CD4-positive, alpha-beta T cell treated with Interleukin-6 for 4 hours (primary cell): ENCODE measurements around the gene PODNL1.
"Not testable (repeated sequence)": the region's sequence is repeated elsewhere in the genome, so short reads cannot be mapped to it uniquely, and the experiment has no call there.

ENCODE experiments used
- DNase-seq: peaks from one replicate; pipeline ENCODE4 v3.0.0-alpha.2; 2020; ENCODE audit warnings: mixed read lengths

Gene PODNL1

DNA sequence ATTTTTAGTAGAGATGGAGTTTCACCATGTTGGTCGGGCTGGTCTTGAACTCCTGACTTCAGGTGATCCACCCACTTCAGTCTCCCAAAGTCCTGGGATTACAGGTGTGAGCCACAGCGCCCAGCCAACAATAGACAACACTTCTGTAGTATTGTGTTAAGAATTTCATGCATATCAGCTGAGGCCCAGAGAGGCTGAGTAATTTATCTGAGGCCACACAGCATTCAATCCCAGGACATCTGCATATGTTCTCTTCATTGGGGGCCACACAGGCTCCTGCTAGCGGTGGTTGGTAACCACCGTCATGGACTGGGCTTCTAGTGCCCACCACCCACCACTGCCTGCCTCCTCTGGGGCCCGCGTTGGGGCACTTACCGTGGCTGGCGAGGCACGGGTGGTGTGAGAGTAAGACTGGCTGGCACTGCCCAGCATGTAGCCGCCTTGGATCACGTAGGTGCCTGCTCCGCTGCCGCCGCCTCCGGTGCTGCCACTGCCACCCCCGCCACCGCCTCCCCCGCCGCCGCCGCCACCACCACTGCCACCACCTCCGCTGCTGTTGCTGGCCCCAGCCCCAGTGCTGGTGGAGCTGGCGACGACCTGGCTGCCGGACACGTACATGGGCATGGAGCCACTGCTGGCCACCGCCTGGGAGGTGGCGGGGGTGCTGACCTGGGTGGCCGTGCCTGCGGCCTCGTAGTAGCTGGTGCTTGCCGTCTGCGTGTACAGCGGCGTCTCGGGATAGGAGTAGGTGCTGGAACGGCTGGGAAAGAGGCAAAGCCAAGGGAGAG lies 34.3 kb upstream of the PODNL1 start:
- no peak for DNase-seq

DNA sequence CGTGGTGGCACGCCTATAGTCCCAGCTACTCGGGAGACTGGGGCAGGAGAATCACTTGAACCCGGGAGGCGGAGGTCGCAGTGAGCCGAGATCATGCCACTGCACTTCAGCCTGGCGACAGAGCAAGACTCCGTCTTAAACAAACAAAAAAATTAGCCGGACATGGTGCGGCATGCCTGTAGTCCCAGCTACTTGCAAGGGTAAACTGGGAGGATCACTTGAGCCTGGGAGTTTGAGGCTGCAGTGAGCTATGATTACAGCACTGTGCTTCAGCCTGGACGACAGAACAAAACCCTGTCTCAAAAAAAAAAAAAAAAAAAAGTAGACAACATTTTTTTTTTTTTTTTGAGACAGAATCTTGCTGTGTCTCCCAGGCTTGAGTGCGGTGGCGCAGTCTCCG lies 33.7 kb upstream of the PODNL1 start:
- DNase-seq, result not testable (repeated sequence)

DNA sequence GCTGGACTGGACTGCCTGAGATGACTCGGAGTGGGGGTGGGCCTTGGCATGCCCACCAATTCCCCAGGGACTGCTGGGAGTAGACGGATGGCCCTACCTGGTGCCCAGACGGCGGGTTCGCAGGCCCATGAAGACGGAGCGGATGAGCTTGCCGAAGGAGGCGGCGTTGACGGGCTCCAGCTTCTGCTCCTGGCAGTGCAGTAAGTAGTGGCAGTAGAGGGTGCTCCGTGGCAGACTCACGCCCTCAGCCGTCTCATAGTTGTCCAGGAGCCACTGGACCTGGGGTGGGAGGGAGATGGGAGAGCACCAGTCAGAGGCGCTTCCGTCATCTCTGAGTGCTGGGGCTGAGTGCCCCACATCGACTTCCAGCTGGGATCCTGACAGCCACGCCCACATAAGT lies 31.7 kb upstream of the PODNL1 start:
- no peak for DNase-seq

DNA sequence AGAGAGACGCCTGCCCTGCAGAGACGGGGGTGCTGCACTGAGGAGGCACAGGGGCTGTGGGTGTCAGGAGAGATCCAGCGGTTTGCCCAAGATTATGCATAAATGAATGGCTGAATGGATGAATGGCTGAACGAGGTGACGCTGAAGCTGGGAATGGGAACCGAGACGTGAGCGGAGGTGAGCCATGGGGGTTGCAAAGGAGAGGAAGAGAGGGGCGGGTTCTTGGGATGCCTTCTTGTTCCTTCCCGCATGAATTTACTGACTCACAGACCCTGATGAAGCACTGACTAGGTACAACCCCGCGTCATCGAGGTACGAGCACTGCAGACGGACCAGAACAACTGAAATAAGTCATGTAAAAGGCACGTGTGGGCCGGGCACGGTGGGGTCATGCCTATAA lies 30.8 kb upstream of the PODNL1 start:
- DNase-seq, result no peak

DNA sequence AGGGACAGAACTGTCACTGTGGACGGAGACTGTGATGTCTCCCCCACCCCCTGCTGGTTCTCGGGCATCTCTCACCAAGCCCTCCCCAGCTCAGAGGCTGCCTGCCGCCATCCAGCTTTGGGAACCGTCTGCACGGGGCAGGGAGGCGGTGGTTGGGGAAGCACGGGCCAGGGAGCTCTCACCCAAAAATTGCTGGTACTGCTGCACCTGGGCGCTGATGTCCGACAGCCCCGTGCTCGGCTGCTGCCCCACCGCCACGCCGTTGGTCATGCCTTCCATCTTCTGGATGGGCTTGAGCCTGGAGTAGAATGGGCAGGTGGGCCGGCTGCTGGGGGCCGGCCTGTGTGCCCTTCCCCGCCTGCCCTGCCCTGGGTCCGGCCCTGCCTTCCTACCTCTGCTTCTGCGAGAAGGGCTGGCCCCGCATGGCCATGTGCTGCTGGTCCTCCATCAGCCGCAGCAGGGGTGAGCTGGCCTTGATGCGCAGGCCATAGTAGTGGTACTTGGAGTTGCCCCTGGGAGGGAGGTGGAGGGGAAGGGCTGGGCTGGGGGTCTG lies 30.2 kb upstream of the PODNL1 start:
- no peak for DNase-seq

DNA sequence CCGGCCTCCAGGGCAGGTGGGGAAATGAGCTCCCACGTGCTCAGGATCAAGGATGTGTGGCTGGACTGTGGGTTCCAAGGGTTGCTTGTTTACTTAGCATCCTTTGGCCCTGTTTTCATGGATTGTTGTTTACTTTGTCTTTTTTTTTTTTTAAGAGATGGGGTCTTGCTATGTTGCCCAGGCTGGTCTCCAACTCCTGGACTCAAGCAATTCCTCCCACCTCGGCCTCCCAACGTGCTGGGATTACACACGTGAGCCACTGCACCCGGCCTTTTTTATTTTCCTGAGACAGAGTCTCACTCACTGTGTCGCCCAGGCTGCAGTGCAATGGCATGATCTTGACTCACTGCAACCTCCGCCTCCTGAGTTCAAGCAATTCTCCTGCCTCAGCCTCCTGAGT lies 29.0 kb upstream of the PODNL1 start:
- DNase-seq, result not testable (repeated sequence)

DNA sequence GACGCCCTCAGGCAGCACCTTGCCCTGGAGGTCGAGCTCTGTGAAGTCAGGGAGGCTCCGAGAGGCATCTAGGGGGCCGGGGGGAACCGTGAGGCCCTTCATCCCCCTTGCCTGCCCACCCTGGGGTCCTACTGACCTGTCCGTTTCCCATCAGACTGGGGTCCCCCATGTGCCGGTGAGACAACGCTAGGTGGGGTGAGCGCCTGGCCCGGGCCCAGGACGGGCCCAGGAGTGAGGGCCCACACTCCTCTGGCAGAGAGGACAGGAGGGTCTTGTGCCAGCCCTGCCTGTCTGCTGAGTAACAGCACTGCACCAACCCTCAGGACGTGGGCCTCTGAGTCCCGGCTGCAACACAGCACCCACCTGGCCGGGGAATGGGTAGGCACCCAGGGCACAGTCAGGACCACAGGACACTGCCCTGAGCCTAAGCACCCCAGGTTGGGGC lies 28.5 kb upstream of the PODNL1 start:
- no peak for DNase-seq

DNA sequence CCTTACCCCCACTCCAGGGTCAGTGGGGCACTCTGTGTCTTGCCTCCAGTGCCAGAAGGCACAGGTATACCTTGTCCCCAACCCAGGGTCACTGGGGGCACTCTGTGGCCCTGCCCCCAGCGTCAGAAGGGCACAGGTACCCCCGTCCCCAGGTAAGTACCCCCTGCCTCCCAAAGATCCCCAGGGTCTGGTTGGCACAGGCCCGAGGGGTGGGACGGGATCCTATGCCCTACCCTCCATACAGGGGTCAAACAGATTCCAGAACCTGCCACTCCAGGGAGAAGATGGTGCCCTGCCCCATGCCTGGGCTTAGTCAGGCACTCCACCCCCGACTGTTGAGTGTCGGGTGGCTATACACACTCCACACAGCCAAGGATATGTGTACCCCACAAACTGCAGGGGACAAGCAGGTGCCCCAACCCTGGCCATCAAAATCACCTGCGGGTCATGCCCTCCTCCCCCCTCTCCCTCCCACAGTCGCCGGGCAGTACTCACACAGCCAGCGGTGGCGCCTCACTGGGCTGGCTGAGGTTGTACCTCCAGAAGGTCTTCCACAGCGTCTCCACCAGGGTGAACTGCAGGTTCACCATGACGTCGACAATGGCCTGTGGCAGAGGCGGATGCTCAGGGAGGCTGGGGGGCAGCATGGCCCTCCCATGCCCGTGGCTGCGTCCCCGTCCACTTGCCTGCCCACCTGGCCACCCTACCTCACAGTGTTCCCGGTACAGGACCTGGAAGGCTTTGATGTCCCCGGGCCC lies 27.9 kb upstream of the PODNL1 start:
- no peak for DNase-seq

DNA sequence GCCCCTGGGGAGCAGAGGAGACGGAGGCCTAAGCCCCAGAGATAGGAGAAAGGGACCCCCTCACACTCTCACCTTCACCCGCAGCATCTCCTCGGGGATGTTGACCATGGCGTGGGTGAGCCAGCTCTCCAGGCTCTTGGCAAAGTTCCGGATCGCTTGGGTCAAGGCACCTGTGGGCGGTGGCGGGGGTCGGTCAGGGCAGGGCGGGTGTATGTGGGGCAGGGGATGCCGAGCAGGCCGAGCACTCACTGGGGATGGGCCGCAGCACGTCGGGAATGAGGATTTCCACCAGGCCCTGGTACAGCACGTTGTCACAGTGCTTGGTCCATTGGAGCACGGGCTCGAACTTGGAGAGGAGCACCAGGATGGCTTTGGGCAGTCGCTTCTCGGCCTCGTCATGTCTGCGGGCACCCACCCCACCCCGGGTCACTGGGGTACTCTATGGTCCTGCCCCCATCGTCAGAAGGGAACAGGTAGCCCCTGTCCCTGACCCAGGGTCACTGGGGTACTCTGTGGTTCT lies 27.2 kb upstream of the PODNL1 start:
- no peak for DNase-seq

DNA sequence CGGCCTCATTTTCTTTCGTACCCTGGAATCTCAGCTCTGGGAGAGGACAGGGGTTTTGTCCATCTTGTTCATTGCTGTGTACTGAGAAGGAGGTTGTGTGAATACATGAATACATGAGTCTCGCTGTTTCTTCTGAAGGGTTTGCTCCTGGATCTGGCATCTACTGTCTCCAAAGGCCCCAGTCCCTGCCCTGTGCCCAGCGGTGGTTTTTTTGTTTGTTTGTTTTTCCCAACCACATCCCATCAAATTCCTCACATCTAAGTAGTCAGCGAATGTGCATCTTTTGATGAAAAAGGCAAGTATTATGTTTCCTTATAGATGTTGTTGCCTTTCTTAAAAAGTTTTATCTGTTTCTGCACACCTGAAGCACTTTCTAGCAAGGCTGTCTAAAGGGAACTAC lies 26.6 kb upstream of the PODNL1 start:
- DNase-seq, result no peak

DNA sequence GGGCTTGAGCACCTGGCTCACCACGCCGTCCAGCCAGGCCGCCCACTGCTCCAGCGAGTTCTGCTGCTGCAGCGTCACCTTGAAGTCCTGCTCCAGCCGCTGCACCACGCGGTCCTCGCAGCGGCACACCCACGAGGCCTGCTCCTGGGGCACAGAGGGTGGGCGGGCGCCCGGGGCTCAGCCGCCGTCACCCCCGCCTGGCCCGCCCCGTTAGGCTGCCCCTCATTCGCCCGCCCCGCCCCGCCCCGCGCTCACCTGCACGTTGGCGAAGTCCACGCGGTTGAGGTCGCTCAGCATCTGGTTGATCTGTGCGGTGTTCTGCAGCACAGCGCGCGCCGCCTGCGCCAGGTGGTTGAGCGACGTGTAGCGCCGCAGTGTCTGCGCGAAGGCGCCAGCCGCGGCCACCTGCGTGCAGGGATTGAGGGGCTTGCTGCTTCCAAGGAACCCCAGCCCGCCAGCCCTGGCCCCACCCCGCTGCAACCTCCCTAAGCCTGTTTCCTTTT lies 25.4 kb upstream of the PODNL1 start:
- no peak for DNase-seq

DNA sequence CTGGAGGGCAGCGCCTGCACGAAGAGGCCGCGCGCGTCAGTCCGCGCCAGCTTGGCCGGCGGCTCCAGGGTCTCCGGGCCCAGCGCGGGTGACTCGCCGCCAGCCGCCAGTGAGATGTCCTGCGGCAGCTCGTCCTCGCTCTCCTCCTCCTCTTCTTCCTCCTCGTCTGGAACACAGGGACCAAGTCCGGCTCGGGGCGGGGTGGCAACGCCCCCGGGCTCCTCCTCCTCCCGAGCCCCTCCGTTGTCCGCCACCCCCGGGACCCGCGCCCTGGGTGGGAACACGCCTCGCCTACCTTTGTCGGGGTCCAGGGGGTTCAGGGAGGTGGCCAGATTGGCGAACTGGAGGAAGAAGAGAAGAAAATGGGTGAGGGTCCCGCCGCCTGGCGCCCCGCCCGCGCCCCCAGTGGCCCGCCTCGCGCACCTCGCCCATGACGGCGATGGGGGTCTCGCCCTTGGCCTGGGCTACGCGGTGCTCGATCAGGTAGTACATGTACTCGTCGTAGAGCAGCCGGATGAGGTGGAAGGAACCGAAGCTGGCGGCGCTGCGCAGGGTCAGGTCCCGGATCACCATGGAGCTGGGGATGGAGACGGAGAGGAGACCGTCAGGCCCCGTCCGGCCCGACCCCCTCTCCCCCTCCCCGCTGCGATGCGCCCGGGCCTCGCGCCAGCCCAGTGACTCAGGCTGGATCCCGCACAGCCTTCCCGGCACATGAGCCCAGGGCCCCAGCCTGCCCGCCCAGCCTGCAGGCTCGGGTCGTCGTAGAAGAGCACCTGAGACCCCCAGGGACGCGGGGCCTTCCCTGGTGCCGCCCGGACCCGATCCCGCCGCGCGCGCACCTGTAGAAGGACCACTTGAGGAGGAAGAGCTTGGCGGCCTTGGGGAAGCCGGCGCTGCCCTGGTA lies 24.7 kb upstream of the PODNL1 start:
- no peak for DNase-seq

DNA sequence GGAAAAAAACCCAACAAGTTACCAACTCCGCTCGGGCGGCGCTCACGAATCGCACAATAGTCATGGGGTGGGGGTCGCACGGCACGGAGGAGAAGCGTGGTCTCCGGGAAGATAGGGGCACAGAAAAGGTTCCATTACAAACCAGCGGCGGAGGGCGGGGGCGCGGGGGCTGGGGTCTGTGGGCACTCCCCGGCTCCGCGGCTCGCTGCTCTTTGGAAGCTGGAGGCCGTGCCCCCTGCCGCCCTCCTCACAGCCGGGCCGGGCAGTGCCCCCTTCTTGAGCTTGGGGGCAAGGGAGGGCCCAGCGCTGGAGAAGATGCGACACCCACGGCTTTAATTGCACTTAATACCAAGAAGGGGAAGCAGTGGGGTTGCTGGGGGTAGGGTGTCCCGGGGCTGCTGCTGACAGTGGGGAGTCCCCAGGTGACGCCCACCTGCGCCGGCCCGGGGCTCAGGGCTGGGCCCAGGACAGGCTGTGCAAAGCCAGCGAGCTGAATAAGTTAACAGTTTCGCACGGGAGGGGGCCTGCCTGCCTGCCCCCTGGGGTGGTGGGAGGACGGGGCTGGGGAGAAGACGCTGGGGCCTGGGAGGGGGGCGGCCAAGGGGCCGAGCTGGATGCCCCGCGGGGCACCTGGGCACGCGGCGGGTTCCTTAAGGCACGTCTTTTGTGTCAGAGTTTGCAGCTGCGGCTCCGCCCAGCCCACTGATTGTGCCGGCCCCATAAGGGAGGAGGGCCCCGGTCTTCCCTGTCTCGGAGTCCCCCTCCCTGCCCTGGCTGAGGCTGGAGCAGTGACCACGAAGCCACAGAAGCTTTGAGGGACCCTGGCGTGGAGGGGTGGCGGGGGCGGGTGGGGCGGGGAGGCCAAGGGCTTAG lies 23.8 kb upstream of the PODNL1 start:
- no peak for DNase-seq

DNA sequence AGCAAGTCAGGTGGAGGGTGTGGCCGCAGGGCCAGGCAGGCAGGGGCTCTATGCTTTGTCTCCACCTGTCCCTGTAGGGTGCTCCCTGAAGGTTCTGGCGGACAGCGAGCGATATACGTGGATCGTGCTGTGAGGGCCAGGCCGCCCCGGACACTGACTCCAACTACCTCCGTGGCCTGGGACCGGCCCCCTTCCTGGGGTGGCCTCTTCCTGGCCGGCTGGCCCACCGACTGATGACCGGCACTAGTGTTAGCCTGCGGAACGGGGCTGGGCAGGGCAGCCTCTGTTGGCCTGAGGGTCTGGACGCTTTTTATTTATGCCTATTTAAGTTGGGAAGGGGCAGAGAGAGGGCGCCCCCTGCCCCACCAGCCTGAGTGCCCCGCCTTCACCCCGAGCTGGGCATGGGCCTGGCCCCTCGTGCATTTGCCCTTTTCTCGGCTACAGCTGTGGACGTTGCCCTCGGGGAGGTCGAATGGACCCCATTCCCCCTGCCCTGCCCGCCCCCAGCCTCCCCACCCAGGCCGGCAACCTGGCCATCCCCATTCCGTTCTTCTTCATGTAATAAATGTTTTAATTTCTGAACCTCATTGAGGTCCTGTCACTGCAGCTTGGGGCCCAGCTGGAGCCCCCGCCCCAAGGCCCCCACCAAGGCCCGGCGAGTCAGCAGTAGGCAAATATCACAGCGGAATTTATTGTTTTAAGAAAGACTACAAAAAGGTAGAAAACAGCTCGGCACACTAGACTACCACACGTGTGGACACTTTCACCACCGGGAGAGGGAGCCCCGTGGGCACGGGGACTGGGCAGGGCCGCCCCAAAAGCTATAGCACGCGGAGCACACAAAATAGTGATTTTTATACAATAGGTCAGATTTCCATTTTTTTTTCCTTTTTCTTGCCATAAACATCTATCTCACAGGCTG lies 22.9 kb upstream of the PODNL1 start:
- no peak for DNase-seq

DNA sequence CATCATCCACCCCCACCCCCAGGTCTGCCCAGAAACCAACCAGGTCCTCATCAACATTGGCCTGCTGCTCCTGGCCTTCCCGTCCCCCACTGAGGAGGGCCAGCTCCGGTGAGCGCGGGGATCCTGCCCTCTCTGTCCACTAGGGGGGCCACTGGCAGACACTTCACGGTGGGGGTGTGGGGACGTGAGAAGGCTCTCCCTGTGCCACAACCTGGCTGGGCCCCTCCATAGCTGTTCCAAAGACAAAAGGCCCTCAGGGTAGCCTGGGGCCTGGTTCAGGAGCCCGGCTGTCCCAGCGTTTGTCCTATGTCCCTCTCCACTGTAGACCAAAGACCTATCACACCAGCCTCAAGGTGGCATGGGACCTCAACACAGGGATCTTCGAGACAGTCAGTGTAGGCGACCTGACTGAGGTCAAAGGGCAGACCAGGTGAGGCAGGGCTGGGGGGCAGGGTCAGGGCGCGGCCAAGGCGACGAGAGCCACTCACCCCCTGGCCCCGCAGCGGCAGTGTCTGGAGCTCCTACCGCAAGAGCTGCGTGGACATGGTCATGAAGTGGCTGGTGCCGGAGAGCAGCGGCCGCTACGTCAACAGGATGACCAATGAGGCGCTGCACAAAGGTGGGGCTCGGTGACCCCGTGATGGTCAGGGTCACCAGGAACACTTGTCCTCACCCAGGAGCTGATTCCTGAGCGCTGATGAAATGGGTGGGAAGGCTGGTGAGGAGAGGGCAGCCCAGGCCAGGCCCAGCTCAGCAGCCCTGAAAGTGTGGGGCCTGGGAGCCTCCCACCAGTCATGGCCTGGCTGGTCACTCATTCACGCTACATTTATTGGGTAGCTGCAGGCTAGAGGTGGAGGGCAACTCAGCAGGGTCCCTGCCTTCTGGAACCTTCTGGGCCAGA lies 22.0 kb upstream of the PODNL1 start:
- peak; percentile 54 for DNase-seq

DNA sequence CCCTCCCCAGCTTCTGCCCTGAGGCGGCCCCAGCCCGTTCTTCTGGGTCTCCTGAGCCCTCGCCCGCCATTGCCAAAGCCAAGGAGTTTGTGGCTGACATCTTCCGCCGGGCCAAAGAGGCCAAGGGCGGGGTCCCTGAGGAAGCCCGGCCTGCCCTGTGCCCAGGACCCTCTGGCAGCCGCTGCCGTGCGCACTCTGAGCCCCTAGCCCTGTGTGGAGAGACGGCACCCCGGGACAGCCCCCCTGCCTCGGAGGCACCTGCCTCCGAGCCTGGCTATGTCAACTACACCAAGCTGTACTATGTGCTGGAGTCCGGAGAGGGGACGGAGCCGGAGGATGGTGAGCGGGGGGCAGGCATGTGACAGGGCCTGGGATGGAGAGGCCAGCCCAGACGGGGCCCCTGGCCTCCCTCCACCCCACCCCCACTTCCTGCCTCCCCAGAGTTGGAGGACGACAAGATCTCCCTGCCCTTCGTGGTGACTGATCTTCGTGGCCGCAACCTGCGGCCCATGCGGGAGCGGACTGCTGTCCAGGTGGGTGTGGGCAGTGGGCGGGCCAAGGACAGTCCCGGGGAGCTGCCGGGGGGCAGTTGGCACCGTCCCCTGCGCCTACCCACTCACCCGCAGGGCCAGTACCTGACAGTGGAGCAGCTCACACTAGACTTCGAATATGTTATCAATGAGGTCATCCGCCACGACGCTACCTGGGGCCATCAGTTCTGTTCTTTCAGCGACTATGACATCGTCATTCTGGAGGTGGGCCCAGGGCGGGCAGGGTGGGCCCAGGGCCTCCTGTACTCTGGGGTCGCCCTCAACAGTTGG lies 21.1 kb upstream of the PODNL1 start:
- no peak for DNase-seq

DNA sequence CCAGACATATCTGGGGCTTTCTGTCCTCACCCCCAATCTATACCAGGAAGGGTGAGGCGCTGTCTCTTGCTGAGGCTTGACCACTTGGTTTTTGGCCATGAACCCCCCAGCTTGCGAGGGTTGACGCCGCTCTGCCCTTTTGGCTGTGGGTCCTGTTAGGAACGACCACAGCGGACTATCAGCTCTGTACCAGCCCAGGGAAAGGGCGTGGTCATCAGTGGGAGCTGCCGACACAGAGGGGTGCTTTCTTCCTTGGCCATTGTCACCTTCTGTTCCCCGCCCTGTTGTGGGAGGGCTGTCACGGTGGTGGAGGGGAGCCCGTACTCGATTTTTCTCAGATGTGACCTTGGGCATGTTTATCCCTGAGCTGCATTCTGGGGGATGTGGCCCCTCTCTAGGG lies 19.8 kb upstream of the PODNL1 start:
- DNase-seq, result no peak

DNA sequence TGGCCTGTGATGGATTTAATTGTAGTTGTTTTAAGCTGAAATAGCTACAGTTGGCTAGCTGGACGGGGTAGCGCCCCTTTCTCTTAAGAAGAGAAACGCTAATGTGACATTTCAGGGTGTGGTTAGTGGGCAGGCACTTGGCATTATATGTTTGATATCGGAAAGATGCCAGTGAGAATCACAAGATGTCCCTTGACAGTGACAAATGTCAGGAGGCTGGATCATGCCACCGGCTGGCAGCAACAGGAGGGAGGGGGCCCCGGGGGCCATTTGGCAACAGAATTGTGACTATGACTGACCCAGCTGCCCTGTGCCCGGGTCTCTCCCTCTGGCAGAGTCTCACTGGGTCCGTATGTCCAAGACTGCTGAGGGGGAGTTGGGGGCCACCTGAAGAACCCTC lies 18.8 kb upstream of the PODNL1 start:
- no peak for DNase-seq
